DOHH2 (cell line): ENCODE measurements around the gene NRF1.

Source experiments
- EZH2phosphoT487 ChIP-seq: fragments of 200-600 bp; sonication (generic); IDR thresholded peaks from 2 replicates; pipeline ENCODE4 v1.6.1; 2017; ENCODE audit warnings: borderline replicate concordance, mild to moderate bottlenecking, antibody characterized with exemption, low read length, moderate library complexity, mixed read lengths
- TF ChIP-seq, protein P1 (sequence below): fragments of 200-600 bp; sonication (generic); IDR thresholded peaks from one replicate; pipeline ENCODE4 v1.5.1; 2014; ENCODE audit warnings: antibody characterized with exemption, mild to moderate bottlenecking, low read depth, low read length; ENCODE audit not compliant: poor library complexity, severe bottlenecking

GRCh38 chr7:129748356-129749109 lies 137.0 kb downstream of the NRF1 start:
- TF ChIP-seq, protein P1, sequence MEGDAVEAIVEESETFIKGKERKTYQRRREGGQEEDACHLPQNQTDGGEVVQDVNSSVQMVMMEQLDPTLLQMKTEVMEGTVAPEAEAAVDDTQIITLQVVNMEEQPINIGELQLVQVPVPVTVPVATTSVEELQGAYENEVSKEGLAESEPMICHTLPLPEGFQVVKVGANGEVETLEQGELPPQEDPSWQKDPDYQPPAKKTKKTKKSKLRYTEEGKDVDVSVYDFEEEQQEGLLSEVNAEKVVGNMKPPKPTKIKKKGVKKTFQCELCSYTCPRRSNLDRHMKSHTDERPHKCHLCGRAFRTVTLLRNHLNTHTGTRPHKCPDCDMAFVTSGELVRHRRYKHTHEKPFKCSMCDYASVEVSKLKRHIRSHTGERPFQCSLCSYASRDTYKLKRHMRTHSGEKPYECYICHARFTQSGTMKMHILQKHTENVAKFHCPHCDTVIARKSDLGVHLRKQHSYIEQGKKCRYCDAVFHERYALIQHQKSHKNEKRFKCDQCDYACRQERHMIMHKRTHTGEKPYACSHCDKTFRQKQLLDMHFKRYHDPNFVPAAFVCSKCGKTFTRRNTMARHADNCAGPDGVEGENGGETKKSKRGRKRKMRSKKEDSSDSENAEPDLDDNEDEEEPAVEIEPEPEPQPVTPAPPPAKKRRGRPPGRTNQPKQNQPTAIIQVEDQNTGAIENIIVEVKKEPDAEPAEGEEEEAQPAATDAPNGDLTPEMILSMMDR = no peak
- TF ChIP-seq EZH2phosphoT487 = no peak
